K562 (cell line): ENCODE data around the gene PRR36. TPM values are rescaled to one million over a fixed set of nuclear protein-coding genes. Genes with fewer than 3 reads are reported as not detected.

Source experiments
- CHCHD3 ChIP-seq: fragments of 250-450 bp; sonication (Bioruptor Pico); IDR thresholded peaks from 2 replicates; pipeline ENCODE4 v2.1.2; 2022; ENCODE audit warnings: mild to moderate bottlenecking
- HDGF ChIP-seq: fragments of 450-650 bp; IDR thresholded peaks from 2 replicates; pipeline ENCODE4 v1.6.1; 2016
- HMGN3 ChIP-seq: IDR thresholded peaks from 2 replicates; pipeline ENCODE4 v1.6.1; 2011; ENCODE audit warnings: borderline replicate concordance, low read depth, mild to moderate bottlenecking, mixed read lengths, low read length; ENCODE audit not compliant: insufficient read length; ENCODE audit errors: extremely low read depth
- HOXB6 ChIP-seq: fragments of 250-450 bp; sonication (Bioruptor Pico); IDR thresholded peaks from 2 replicates; pipeline ENCODE4 v1.5.1; 2022; ENCODE audit warnings: mild to moderate bottlenecking, borderline replicate concordance
- KDM4B ChIP-seq, 2 experiments: fragments of 450-650 bp in 1 of 2; sonication (generic) in 1 of 2; IDR thresholded peaks; 2 replicates each; pipeline ENCODE4 v1.6.1; 2016 to 2017; ENCODE audit warnings: borderline replicate concordance in 2 of 2, antibody characterized with exemption in 1 of 2, low read depth in 1 of 2, mild to moderate bottlenecking in 1 of 2
- MYC ChIP-seq, 2 experiments: fragments of 250-450 bp in 1 of 2; sonication (Bioruptor Pico) in 1 of 2; IDR thresholded peaks; 2 replicates each; pipeline versions ENCODE4 v1.5.1 to v1.6.1; 2012 to 2021; ENCODE audit warnings: low read depth in 2 of 2, borderline replicate concordance in 1 of 2, improper control_type of control experiment in 1 of 2, low read length in 1 of 2, mild to moderate bottlenecking in 1 of 2, moderate library complexity in 1 of 2
- NCOA4 ChIP-seq: fragments of 450-650 bp; IDR thresholded peaks from 2 replicates; pipeline ENCODE4 v1.6.1; 2018; ENCODE audit warnings: mild to moderate bottlenecking; ENCODE audit not compliant: partially characterized antibody
- NFRKB ChIP-seq: fragments of 450-650 bp; IDR thresholded peaks from 2 replicates; pipeline ENCODE4 v1.6.1; 2016; ENCODE audit warnings: low read depth
- NONO ChIP-seq, 2 experiments: fragments of 200-400 bp in 1 of 2; fragments of 450-650 bp in 1 of 2; formaldehyde crosslinking in 1 of 2; IDR thresholded peaks; 2 replicates each; pipeline ENCODE4 v1.6.1; 2017; ENCODE audit warnings: low read depth in 2 of 2, mild to moderate bottlenecking in 2 of 2, moderate library complexity in 2 of 2, low read length in 1 of 2
- NR2F6 ChIP-seq: fragments of 450-650 bp; formaldehyde crosslinking; IDR thresholded peaks from 2 replicates; pipeline ENCODE4 v1.4.0; 2020; ENCODE audit warnings: mild to moderate bottlenecking
- OTX1 ChIP-seq: fragments of 450-650 bp; formaldehyde crosslinking; IDR thresholded peaks from 2 replicates; pipeline ENCODE4 v1.4.0; 2022; ENCODE audit warnings: mild to moderate bottlenecking
- PCBP2 ChIP-seq: fragments of 200-400 bp; formaldehyde crosslinking; IDR thresholded peaks from 2 replicates; pipeline ENCODE4 v1.6.1; 2018; ENCODE audit warnings: low read length, low read depth, mild to moderate bottlenecking, moderate library complexity; ENCODE audit not compliant: poor library complexity, severe bottlenecking
- POU5F1 ChIP-seq: fragments of 150-350 bp; IDR thresholded peaks from 2 replicates; pipeline ENCODE4 v1.6.1; 2014; ENCODE audit warnings: borderline replicate concordance, low read length, low read depth, mild to moderate bottlenecking; ENCODE audit not compliant: partially characterized antibody
- THAP7 ChIP-seq: fragments of 250-450 bp; sonication (Bioruptor Pico); IDR thresholded peaks from 2 replicates; pipeline ENCODE4 v1.5.0; 2021
- ZKSCAN3 ChIP-seq: fragments of 250-450 bp; sonication (Bioruptor Pico); IDR thresholded peaks from 2 replicates; pipeline ENCODE4 v1.4.0; 2020
- ZNF184 ChIP-seq: sonication (generic); formaldehyde crosslinking; IDR thresholded peaks from 2 replicates; pipeline ENCODE4 v1.5.0; 2020; ENCODE audit warnings: missing genetic modification reagents
- ZNF592 ChIP-seq: fragments of 450-650 bp; IDR thresholded peaks from 2 replicates; pipeline ENCODE4 v1.6.1; 2017; ENCODE audit warnings: antibody characterized with exemption, mild to moderate bottlenecking
- ZNF609 ChIP-seq: sonication (generic); formaldehyde crosslinking; IDR thresholded peaks from 2 replicates; pipeline ENCODE4 v1.8.1; 2023; ENCODE audit warnings: missing genetic modification reagents, mild to moderate bottlenecking, borderline replicate concordance
- polyA plus RNA-seq, 8 experiments: library from polyadenylated mRNA; depleted of rRNA in 4 of 8; stranded (reverse) in 5 of 8; unstranded in 3 of 8; fragments of >200 nt; fragmentation: Nextera tagmentation in 2 of 8; fragmentation: Illumina TruSeq in 1 of 8; extraction: Ambion mirVana in 2 of 8; extraction: Trizol in 1 of 8; gene quantifications; 2 replicates each; pipeline versions ENCODE4 v1.2.1 to v1.2.3, GENCODE V29; 2011 to 2014; ENCODE audit warnings: inconsistent platforms in 1 of 8, missing spikeins in 1 of 8
- total RNA-seq, 7 experiments: library from RNA; depleted of rRNA in 6 of 7; stranded (reverse); fragments of >200 nt in 6 of 7; fragmentation: Illumina TruSeq in 2 of 7; extraction: Trizol in 2 of 7; gene quantifications; 2 replicates each; pipeline versions ENCODE4 v1.2.1 to v1.2.3, GENCODE V29; 2011 to 2021; ENCODE audit warnings: low replicate concordance in 1 of 7

The PRR36 gene
- total and polyA plus RNA-seq, 9 of the 15 experiments (the other 6 are each of a cell fraction or from before 2014, with no cell fraction given), result 0.05 to 0.42 (median 0.06) TPM; not detected in 6

GRCh38 chr19:7869910-7870511 is 4.2 kb downstream of the PRR36 start (continued):
- TF ChIP-seq ZNF592 (no peak), ZNF184 (CRISPR knock-in tag) (no peak), PCBP2 (no peak), NCOA4 (no peak), THAP7 (CRISPR knock-in tag) (0 out of 2 replicates have a peak, but pooled peaks have one; percentile 54), NFRKB (no peak), ZKSCAN3 (no peak), HOXB6 (CRISPR knock-in tag) (no peak), POU5F1 (no peak), HMGN3 (peak; percentile 47), ZNF609 (CRISPR knock-in tag) (no peak), OTX1 (peak; percentile 34; the same call in 1 of the 2 replicates), HDGF (peak; percentile 42; the same call in 1 of the 2 replicates), MYC (IDR thresholded peaks at IDR 0.05; ENCODE audit: low read depth, low read length) (0 out of 2 replicates have a peak, but pooled peaks have one; percentile 0), MYC (CRISPR knock-in tag; IDR thresholded peaks at IDR 0.05; ENCODE audit: borderline replicate concordance, low read depth) (no peak), KDM4B (IDR thresholded peaks at IDR 0.05; ENCODE audit: borderline replicate concordance in 2 of 2, low read depth in 1 of 2) (no peak), NONO (IDR thresholded peaks at IDR 0.05; ENCODE audit: low read depth in 2 of 2, low read length in 1 of 2) (0 out of 4 replicates have a peak, but pooled peaks of 1 of the 2 experiments have one; percentile 43), CHCHD3 (CRISPR knock-in tag) (no peak), NR2F6 (CRISPR knock-in tag) (no peak)
